ENCODE data around the gene WDR62.

WDR62 gene

DNA sequence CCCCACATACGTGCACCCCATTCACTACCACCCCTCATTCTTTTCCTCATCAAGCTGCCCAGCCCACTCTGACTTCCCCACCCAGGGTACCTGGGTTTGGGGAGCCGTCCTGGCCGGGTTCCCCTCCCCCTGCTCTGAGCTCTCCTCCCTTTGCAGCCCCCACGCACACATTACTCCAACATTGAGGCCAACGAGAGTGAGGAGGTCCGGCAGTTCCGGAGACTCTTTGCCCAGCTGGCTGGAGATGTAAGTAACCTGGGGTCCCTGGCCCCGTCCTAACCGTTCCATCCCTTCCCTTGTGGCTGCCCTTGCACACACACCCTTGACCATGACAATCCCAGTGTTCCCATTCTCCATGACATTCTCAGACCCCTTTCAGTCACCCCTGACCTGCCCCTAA is 87.8 kb downstream of the WDR62 start:
- no peak for DNase-seq

GRCh38 chr19:36144624-36145023 is 89.9 kb downstream of the WDR62 start:
- no peak for DNase-seq

- DNase-seq = no peak
Measured at GRCh38 chr19:36149673-36150406, 95.1 kb downstream of the WDR62 start.

DNA sequence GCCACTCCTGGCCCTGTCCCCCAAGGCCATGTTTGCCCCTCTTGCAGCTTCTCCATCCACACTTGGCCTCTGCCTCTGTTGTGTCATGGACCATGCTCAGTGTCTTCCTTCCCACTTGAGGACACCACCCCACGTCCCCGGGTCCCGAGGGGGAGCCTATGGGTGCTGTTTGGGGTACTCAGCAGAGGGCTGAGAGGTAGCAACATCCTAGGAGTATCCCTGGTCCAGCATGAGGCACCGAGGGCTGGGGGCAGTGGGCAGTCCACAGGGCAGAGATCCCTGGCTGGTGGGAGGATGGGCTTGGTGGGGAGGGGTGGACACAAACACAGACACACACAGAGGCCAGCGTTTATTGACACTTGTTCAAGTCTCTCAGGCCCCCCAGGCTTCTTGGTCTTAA is 95.9 kb downstream of the WDR62 start:
- DNase-seq = no peak

DNA sequence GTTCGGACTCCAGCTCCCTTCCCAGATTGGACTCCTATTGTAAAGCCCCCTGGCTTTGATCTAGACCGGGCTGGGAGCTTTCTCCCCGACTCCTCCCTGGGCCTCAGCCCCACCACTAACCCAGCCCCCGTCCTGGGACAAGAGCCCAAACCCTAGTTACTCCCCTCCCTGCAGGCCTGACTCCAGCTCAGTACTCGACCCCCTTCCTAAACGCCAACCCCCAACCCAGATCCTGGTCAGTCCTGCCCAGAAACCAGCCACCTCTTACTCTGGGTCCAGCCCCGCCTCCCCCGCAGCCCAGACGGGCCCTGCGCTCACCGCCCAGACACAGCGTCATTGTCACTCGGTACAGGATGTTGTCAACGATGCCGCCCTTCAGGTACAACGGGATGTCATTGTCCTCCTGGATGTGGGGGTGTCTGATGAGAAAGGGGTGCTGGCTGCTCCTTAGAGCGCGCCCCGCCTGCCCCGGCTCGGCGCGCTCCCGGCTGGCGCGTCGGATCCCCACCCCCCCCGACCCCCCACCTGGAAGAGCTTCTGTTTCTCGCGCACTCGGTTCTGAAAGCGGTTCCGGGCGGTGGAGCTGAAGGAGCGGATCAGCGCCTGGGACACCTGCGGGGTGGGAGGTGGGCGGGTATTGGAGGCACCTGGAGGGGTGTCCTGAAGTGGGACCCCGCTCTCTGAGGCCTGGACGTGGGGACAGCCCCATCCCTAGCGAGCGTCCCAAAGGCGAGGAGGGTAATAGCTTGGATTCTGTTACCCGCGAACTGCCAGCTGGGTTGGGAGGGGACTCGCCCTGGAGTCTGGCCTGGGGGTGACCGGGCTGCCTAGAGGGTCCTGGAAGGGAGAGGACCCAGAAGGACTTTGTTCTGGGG is 96.7 kb downstream of the WDR62 start:
- DNase-seq = no peak

DNA sequence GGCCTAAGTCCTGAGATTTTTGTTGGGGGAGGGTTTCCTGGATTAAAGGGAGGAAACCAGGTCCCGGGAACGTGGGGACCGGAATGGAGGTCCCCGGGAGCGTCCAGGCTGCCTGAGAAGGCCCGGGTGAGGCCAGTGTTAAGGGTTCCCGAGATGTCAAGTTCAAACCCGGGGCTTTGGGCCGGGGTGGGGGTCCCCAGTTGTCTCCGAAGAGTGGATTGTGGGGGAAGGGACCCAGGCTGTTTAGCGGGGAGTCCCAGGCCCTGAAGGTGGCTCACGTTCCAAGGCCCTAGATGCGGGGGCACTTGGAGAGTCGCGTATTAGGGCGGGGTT is 97.3 kb downstream of the WDR62 start:
- no peak for DNase-seq

DNA sequence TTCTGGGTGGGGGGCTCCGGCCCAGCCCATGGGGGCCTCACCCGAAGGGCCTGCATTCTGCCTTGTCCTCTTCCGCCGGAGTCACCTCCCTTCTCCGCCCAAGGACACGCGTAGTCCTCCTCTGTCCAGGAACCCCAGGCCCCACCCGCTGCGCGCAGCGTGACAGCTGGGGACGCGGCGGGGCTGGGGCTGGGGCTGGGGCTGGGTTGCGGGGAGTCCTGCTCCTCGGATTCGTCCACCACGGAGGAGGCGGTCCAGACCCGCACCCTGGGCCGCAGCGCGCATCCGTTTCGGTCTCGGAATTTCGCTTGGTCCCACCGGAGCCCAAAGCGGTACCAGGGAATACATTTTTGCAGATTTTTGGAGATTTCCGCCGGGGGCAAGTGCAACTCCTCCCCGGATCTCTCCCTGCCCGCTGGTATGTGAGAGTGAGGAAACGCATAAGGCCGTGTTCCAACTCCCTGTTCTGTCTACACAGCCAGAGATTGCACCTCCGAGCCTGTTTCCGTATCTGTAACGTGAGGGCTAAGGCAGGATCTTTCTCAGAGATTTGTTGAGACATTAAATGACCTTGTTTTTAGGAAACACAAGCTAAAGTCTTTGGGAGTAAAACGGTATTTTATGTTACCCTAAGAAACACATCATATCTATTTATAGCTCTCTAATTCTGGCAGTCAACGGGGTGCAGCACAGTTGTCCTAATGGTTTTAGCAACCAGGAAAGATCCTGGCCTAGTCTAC is 97.8 kb downstream of the WDR62 start, which contains the start of gene COX7A1:
Gene COX7A1, minus strand, starts transcription at position 96 of the 740 bp plus-strand sequence. Its CDS starts 40 bp downstream, at position 56.
- DNase-seq = no peak

- no peak for DNase-seq
Measured at GRCh38 chr19:36153126-36153525, 98.4 kb downstream of the WDR62 start.
